ENCODE results near the gene GPR18. TPM values are rescaled to one million over a fixed set of nuclear protein-coding genes. Genes with fewer than 3 reads are reported as not detected.

Gene GPR18
- total RNA-seq, 4 donors from 2014 or later, result 1.1 to 2.1 TPM; not detected in 2

GRCh38 chr13:99268822-99269221, 10.6 kb upstream of the GPR18 start:
- H3K4me3 ChIP-seq, result no peak overlapping the region
- intact Hi-C loops (cut with DNase I; ENCODE audit: low total_unique reads), result loop anchor here (10.0 kb wide), 1 partner anchor 166 kb away; no protein-coding TSS in a partner anchor
- no peaks in the 10 kb centered on the region for H3K36me3 ChIP-seq
- DNase-seq, result no peak
- no peak for TF ChIP-seq POLR2A (IDR thresholded peaks at IDR 0.05)
- TF ChIP-seq CTCF (IDR thresholded peaks at IDR 0.05), result no peak
- no peaks in the 10 kb centered on the region for H3K27me3 ChIP-seq
- no peak overlapping the region for H3K27ac ChIP-seq
- no peaks in the 10 kb centered on the region for H3K9me3 ChIP-seq
- H3K4me1 ChIP-seq, result no peaks in the 10 kb centered on the region

GRCh38 chr13:99267927-99268326, 9.7 kb upstream of the GPR18 start:
- no peak for DNase-seq
- no peaks in the 10 kb centered on the region for H3K27me3 ChIP-seq
- no peaks in the 10 kb centered on the region for H3K4me1 ChIP-seq
- TF ChIP-seq CTCF (IDR thresholded peaks at IDR 0.05) (no peak), POLR2A (IDR thresholded peaks at IDR 0.05) (no peak)
- H3K36me3 ChIP-seq, result no peaks in the 10 kb centered on the region
- no peak overlapping the region for H3K27ac ChIP-seq
- H3K9me3 ChIP-seq, result no peaks in the 10 kb centered on the region
- intact Hi-C loops (cut with DNase I; ENCODE audit: low total_unique reads), result loop anchor here (10.0 kb wide), 1 partner anchor 167 kb away; no protein-coding TSS in a partner anchor
- H3K4me3 ChIP-seq, result no peak overlapping the region

- H3K36me3 ChIP-seq, result no peaks in the 10 kb centered on the region
Measured at GRCh38 chr13:99266827-99267226, 8.6 kb upstream of the GPR18 start.

GRCh38 chr13:99265821-99266426, 7.7 kb upstream of the GPR18 start:
- intact Hi-C loops (cut with DNase I; ENCODE audit: low total_unique reads), result loop anchor here (10.0 kb wide), 1 partner anchor 169 kb away; no protein-coding TSS in a partner anchor
- H3K27ac ChIP-seq, result no peak overlapping the region
- no peaks in the 10 kb centered on the region for H3K36me3 ChIP-seq
- H3K4me3 ChIP-seq, result no peak overlapping the region
- TF ChIP-seq POLR2A (IDR thresholded peaks at IDR 0.05) (no peak), CTCF (IDR thresholded peaks at IDR 0.05) (peak; percentile 33 to 44 (median 42))
- DNase-seq, result no peak
- no peaks in the 10 kb centered on the region for H3K4me1 ChIP-seq
- no peaks in the 10 kb centered on the region for H3K9me3 ChIP-seq
- no peaks in the 10 kb centered on the region for H3K27me3 ChIP-seq

More at GRCh38 chr13:99266827-99267226, 8.6 kb upstream of the GPR18 start:
- Histone ChIP-seq H3K4me1 (no peaks in the 10 kb centered on the region), H3K27me3 (no peaks in the 10 kb centered on the region), H3K27ac (no peak overlapping the region), H3K4me3 (no peak overlapping the region), H3K9me3 (no peaks in the 10 kb centered on the region)
- intact Hi-C loops (cut with DNase I; ENCODE audit: low total_unique reads), result loop anchor here (10.0 kb wide), 1 partner anchor 168 kb away; no protein-coding TSS in a partner anchor
- TF ChIP-seq CTCF (IDR thresholded peaks at IDR 0.05), result no peak
- no peak for TF ChIP-seq POLR2A (IDR thresholded peaks at IDR 0.05)
- DNase-seq, result no peak

GRCh38 chr13:99265162-99265800, 7.1 kb upstream of the GPR18 start:
- no peak for DNase-seq
- H3K9me3 ChIP-seq, result no peaks in the 10 kb centered on the region
- no peaks in the 10 kb centered on the region for H3K27me3 ChIP-seq
- H3K4me1 ChIP-seq, result no peaks in the 10 kb centered on the region
- intact Hi-C loops (cut with DNase I; ENCODE audit: low total_unique reads), result loop anchor here (10.0 kb wide), 1 partner anchor 170 kb away; no protein-coding TSS in a partner anchor
- H3K4me3 ChIP-seq, result no peak overlapping the region
- no peak for TF ChIP-seq CTCF (IDR thresholded peaks at IDR 0.05)
- no peak overlapping the region for H3K27ac ChIP-seq
- H3K36me3 ChIP-seq, result no peaks in the 10 kb centered on the region

Data from uterus (tissue), 4 donors.